Raji (cell line): Measurements from ENCODE around the gene SPEM2.

Experiments used
- POLR2A ChIP-seq: IDR thresholded peaks from 2 replicates; pipeline ENCODE4 v1.6.1; 2011; ENCODE audit warnings: low read depth, low read length, control low read depth; ENCODE audit not compliant: insufficient read depth

SPEM2 gene

GRCh38 chr17:7425316-7425715 lies at the start of gene SPEM2:
SPEM2 (plus strand) TSS chr17:7425616; CDS start chr17:7425689, 73 bp downstream.
- TF ChIP-seq POLR2A, result no peak

GRCh38 chr17:7379134-7379533 lies 46.3 kb upstream of the SPEM2 start:
- no peak for TF ChIP-seq POLR2A

GRCh38 chr17:7380321-7380720 lies 45.1 kb upstream of the SPEM2 start:
- TF ChIP-seq POLR2A, result no peak

DNA sequence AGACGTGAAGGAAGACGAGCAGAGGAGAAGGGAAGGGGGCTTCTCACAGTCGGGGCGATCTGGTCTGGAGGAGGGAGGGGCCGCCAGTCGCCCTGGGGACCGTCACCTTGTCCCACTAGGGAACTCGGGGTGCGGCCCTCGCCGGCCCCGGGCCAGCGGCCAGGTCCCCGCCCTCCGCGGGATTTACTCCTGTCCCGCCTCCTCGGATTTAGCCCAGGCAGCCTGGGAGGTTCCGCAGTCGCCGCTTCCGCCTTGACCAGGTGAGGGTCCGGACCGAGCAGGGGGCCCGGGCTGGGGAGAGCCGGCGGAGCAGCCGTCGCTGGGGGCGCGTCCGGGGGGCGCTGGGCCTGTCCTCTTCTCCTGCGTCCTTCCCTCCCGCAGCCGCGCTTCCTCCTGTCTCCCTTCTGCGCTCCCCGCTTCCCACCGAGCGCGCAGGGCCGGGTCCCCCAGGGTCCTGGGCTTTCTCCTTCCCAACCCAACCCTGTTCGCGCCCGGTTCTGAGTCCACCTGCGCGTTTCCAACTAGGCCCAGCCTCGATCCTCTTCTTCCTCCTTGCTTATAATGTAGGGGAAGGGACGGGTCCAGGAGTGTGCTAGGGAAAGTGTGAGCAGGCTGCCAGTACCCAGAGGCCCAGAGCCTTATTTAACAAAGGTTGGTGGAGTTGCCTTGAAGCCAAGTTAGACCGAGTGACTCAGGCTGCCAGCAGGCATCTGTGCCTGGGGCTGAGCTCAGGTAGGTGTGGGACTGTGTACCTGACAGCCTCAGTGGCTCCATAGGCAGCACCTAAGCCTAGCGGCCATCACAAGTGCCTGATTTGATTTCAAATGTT lies 44.3 kb upstream of the SPEM2 start, which contains the start of gene TNK1:
TSS of gene TNK1 (plus strand) at position 235 of the 829 bp plus-strand sequence. CDS start 1,838 bp downstream, outside the sequence.
- no peak for TF ChIP-seq POLR2A

GRCh38 chr17:7382901-7383300 lies 42.5 kb upstream of the SPEM2 start:
- TF ChIP-seq POLR2A, result no peak

- TF ChIP-seq POLR2A, result no peak
Measured at GRCh38 chr17:7383371-7383741, 42.1 kb upstream of the SPEM2 start.

DNA sequence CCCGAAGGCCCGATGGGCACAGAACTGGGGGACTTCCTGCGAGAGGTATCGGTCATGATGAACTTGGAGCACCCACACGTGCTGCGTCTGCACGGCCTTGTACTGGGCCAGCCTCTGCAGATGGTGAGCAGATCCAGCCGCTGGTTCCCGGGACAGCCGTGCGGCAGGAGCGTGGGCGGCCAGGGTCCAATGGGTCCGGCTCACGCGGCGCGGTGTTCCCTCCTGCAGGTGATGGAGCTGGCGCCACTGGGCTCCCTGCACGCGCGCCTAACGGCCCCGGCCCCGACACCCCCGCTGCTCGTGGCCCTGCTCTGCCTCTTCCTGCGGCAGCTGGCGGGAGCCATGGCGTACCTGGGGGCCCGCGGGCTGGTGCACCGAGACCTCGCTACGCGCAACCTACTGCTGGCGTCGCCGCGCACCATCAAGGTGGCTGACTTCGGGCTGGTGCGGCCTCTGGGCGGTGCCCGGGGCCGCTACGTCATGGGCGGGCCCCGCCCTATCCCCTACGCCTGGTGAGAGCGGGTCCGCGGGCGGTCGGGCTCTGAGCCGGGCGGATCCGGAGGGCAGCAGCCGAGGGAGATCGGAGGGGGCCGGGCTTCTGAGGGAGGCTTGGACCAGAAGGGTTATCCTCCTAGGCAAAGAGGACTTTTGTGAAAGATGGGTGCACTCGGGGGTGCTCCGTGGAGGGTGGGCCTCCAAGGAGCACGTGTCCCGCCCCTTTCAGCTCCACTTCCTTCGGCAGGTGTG lies 41.5 kb upstream of the SPEM2 start:
- TF ChIP-seq POLR2A, result no peak; the same call in 1 of the 2 replicates

DNA sequence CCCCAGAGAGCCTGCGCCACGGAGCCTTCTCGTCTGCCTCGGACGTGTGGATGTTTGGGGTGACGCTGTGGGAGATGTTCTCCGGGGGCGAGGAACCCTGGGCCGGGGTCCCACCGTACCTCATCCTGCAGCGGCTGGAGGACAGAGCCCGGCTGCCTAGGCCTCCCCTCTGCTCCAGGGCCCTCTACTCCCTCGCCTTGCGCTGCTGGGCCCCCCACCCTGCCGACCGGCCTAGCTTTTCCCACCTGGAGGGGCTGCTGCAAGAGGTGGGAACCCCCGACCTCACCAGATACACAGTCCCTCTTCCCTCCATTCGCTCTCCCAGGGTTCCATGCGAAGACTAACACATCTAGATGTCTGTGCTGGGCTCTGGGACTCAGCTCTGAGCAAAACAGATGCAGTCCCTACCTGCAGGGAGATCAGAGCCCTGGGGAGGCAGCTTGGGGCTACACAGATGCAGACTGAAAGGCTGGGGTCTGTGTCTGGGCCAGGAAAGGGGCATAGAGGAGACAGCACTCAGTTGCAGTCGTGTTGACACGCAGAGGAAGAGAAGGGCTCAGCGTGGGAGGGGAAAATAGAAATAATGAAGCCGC lies 40.8 kb upstream of the SPEM2 start:
- TF ChIP-seq POLR2A, result no peak

- no peak for TF ChIP-seq POLR2A
Measured at GRCh38 chr17:7388856-7389255, 36.6 kb upstream of the SPEM2 start.

DNA sequence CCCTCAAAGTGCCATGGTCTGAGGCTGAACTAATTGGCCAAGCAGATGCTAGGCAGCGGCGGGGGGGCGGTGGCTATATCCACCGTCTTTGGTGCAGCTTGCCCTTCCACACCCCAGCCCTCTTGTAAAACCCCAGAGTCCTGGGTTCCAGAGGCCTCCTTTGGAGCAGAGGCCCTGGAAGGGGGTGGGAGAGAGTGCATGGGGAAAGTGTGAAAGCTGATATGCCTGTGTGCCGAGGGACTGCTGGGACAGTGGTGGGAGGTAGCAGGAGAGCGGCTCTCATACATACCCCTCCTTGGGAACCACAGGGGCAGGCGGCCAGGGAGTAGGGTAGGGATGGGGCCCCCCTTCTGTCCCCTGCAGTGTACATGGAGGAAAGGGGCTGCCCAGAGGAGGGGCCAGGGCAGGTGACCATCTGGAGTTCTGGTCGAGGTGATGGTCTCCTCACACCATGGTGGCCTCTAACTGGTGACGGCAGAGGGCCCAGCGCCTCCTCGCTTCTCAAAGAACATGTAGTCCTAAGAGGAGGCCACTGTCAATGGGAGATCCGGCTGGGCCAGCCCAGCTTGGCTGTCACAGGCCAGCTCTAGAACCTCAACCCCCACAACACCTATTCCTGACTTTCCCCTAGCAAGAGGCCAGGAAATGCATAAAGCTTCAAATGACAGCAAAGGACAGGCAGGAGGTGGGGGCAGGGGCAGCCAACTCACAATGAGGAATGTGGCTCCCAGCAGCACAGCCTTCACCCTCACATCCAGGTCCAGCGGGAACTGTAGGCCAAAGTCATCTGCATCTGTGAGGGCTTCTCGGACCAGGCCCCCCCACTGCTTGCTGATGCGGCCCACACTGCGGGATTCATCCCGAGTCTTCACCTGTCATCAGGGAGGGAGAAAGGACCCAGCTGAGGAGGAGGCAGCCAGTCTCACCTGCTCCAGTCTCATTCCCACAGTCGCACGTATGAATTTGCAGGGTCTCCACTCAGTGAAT lies 35.2 kb upstream of the SPEM2 start:
- no peak for TF ChIP-seq POLR2A

DNA sequence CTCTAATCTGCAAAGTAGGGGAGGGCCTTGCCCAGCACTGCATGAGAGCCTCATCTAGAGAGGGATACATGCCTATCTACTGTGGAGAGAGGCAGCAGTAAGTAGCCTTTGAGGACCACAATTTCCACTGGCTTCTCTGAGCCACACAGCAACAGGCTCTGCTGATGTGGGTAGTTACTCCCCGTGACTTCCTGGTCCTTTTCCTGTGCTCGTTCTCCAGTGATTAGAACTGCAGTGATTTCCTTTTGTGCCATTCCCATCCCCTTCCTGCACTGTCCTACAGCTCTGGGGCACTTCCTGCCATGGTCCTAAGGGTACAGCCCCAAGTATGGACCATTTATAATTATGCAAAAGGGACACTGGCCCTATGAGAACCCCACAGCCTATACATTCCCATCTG lies 34.1 kb upstream of the SPEM2 start:
- no peak for TF ChIP-seq POLR2A

DNA sequence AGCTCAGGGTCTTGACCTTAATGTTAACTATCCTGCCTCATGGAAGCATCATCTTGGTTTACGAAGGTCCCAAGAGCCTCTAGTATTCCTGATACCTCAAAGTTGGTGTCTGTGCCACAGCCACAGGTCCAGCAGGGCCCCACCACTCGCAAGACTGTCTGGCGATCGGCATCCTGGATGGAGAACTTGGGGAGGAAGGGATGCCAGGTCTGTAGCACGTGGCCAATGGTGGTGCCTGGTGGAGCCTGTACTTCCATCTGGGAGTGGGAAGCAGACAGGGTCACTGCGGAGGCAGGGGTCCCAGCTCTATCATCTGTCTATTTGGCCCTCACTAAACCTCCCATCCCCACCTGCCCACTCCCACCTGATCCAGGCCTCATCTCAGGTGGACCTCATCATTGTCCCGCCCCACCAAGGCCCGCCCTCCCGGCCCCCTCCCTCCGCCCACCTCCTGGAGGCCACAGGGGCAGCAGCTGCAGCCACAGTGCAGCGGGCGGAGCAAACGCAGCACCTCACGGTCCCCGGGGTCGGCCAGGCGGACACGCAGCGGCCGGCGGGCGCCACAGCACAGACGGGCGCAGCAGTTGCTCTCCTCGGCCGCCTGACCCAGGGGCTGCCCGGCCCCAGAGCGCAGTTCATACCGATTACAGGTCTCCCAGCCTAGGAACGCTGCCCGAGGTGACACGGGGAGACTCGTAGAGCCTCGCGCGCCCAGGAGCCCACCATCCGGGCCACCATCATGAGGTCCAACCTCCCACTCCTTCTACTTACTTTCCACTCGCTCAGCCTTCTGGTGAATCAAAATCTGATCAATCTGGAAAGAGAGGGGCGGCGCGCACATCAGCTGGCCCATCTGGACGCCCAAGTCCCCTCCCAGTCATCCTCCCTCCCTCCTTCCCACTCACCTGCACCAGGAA lies 32.5 kb upstream of the SPEM2 start:
- no peak for TF ChIP-seq POLR2A

GRCh38 chr17:7393613-7394451 lies 31.6 kb upstream of the SPEM2 start:
- no peak for TF ChIP-seq POLR2A
